GM10266 (cell line): Measurements from ENCODE around the gene KIAA0319L.

Experiments
- DNase-seq: peaks from one replicate; pipeline ENCODE4 v3.0.0; 2012; ENCODE audit errors: extremely low spot score
- CTCF ChIP-seq: IDR thresholded peaks from 2 replicates; pipeline ENCODE4 v1.5.1; 2012; ENCODE audit warnings: mild to moderate bottlenecking, low read depth; ENCODE audit not compliant: control insufficient read depth, insufficient read depth; ENCODE audit errors: missing control alignments

Gene KIAA0319L

GRCh38 chr1:35463232-35463631 is 94.0 kb downstream of the KIAA0319L start:
- TF ChIP-seq CTCF = no peak
- no peak for DNase-seq

GRCh38 chr1:35461966-35462651 is 95.1 kb downstream of the KIAA0319L start:
- TF ChIP-seq CTCF = no peak
- peak; percentile 45 for DNase-seq

- no peak for TF ChIP-seq CTCF
- DNase-seq = no peak
Observed at GRCh38 chr1:35460796-35461195, 96.4 kb downstream of the KIAA0319L start.

GRCh38 chr1:35454616-35455015 is 102.6 kb downstream of the KIAA0319L start:
- no peak for TF ChIP-seq CTCF
- DNase-seq = no peak

- DNase-seq = no peak
- TF ChIP-seq CTCF = no peak
Observed at GRCh38 chr1:35454176-35454575, 103.0 kb downstream of the KIAA0319L start.

GRCh38 chr1:35453031-35453430 is 104.2 kb downstream of the KIAA0319L start:
- no peak for DNase-seq
- no peak for TF ChIP-seq CTCF

- no peak for TF ChIP-seq CTCF
- no peak for DNase-seq
Observed at GRCh38 chr1:35452106-35452774, 105.0 kb downstream of the KIAA0319L start.
